Activated CD8-positive, alpha-beta T cell treated with anti-CD3 and anti-CD28 coated beads for 36 hours (primary cell): ENCODE results near the gene UGDH. TPM values are rescaled to one million over a fixed set of nuclear protein-coding genes. Genes with fewer than 3 reads are reported as not detected.
A peak's percentile ranks its signal among the peaks of the same experiment; 100 is the strongest.

ENCODE experiments used
- ATAC-seq: fragments of 200-7000 bp; cut with Tn5 transposase; one replicate; pipeline ENCODE4 v1.10.0; 2021; ENCODE audit warnings: mild to moderate bottlenecking, moderate library complexity
- CTCF ChIA-PET: fragments of 350-600 bp; sonication (Branson Sonifier 250); formaldehyde crosslinking; loops from one replicate; lab custom pipeline; 2021; ENCODE audit warnings: antibody characterized with exemption; lab: Charles Lee
- POLR2A ChIA-PET: fragments of 350-600 bp; sonication (Branson Sonifier 250); formaldehyde crosslinking; loops from one replicate; lab custom pipeline; 2021; ENCODE audit warnings: antibody characterized with exemption; lab: Charles Lee
- DNase-seq: peaks from one replicate; pipeline ENCODE4 v3.0.0-alpha.2; 2020
- H3K27ac Mint-ChIP-seq: one replicate; pipeline ENCODE4 v1.8.0; 2021; ENCODE audit warnings: mild to moderate bottlenecking, mixed read lengths
- H3K27me3 Mint-ChIP-seq: one replicate; pipeline ENCODE4 v1.8.0; 2021; ENCODE audit warnings: mixed read lengths
- H3K36me3 Mint-ChIP-seq: one replicate; pipeline ENCODE4 v1.8.0; 2021; ENCODE audit warnings: low read depth, mixed read lengths
- H3K4me1 Mint-ChIP-seq: one replicate; pipeline ENCODE4 v1.8.0; 2021; ENCODE audit warnings: low read depth, mixed read lengths
- H3K4me3 Mint-ChIP-seq: one replicate; pipeline ENCODE4 v1.8.0; 2021; ENCODE audit warnings: mild to moderate bottlenecking, moderate library complexity, mixed read lengths
- H3K9me3 Mint-ChIP-seq: one replicate; pipeline ENCODE4 v1.8.0; 2021; ENCODE audit warnings: mixed read lengths
- CTCF ChIP-seq: fragments of 200-600 bp; IDR thresholded peaks from one replicate; pipeline ENCODE4 v1.8.0; 2022; ENCODE audit warnings: antibody characterized with exemption, mild to moderate bottlenecking
- intact Hi-C: fragments of 100-400 bp; cut with micrococcal nuclease; formaldehyde crosslinking; loops from one replicate; pipeline ENCODE4 v1.10.0; 2022
- total RNA-seq, 2 experiments: library from RNA; stranded (reverse); gene quantifications; one replicate each; pipeline ENCODE4 v1.2.3, GENCODE V29; 2021

Gene UGDH
- total RNA-seq = 10 to 100 TPM; 14.6 to 16.7 TPM

GRCh38 chr4:39527296-39528060 lies at the start of gene UGDH:
TSS of gene UGDH (minus strand) at chr4:39527439. CDS start at chr4:39521512, 5,927 bp downstream.
- intact Hi-C loops = loop anchor here (5.0 kb wide), 1 partner anchor 110 kb away; the partner anchor contains the start of gene SMIM14
- Mint-ChIP-seq H3K9me3 (peaks cover 21% of the 10 kb centered on the region), H3K4me1 (peaks cover 17% of the 10 kb centered on the region), H3K27me3 (no peaks in the 10 kb centered on the region), H3K27ac (peak within 1 kb of the TSS; percentile 93), H3K4me3 (peak within 1 kb of the TSS; percentile 85), H3K36me3 (peaks cover 25% of the 10 kb centered on the region)
- ATAC-seq = peak; percentile 99
- ChIA-PET CTCF (interaction anchor here (0.6 to 1.4 kb wide), 3 partner anchors 58 to 110 kb away, joined by 3 to 4 read pairs (median 3); no protein-coding TSS in a partner anchor), POLR2A (interaction anchor here (0.5 to 1.4 kb wide), 7 partner anchors 11 to 170 kb away, joined by 3 to 6 read pairs (median 3); partner anchors contain the start of genes SMIM14 and UBE2K)
- no peak for TF ChIP-seq CTCF
- DNase-seq = peak; percentile 92

DNA sequence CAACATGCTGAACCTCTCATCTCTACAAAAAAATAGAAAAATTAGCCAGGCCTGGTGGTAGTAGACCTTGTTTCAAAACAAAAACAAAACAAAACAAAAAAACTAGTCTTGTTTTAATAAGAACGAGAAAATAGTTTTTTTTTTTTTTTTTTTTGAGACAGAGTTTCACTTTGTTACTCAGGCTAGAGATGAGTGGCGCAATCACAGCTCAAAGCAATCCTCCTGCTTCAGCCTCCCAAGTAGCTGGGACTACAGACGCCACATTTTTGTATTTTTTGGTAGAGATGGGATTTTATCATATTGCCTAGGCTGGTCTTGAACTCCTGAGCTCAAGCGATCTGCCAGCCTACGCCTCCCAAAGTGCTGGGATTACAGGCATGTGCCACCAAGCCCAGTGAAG lies 47.7 kb upstream of the UGDH start:
- H3K4me3 Mint-ChIP-seq = no peak overlapping the region
- H3K36me3 Mint-ChIP-seq = no peaks in the 10 kb centered on the region
- DNase-seq (no peak), ATAC-seq (no peak)
- H3K27ac Mint-ChIP-seq = no peak overlapping the region
- no peaks in the 10 kb centered on the region for H3K27me3 Mint-ChIP-seq
- intact Hi-C loops = no loop called here
- no peaks in the 10 kb centered on the region for H3K4me1 Mint-ChIP-seq
- CTCF ChIA-PET = no interaction called here
- H3K9me3 Mint-ChIP-seq = no peaks in the 10 kb centered on the region
- no peak for TF ChIP-seq CTCF
- POLR2A ChIA-PET = no interaction called here

- Mint-ChIP-seq H3K27me3 (no peaks in the 10 kb centered on the region), H3K36me3 (no peaks in the 10 kb centered on the region), H3K4me1 (peaks cover 5% of the 10 kb centered on the region), H3K27ac (no peak overlapping the region), H3K4me3 (no peak overlapping the region), H3K9me3 (no peaks in the 10 kb centered on the region)
- ATAC-seq (no peak), DNase-seq (no peak)
- CTCF ChIA-PET = no interaction called here
- TF ChIP-seq CTCF = no peak
- intact Hi-C loops = no loop called here
- POLR2A ChIA-PET = no interaction called here
Observed at GRCh38 chr4:39571504-39571903, 44.3 kb upstream of the UGDH start.

DNA sequence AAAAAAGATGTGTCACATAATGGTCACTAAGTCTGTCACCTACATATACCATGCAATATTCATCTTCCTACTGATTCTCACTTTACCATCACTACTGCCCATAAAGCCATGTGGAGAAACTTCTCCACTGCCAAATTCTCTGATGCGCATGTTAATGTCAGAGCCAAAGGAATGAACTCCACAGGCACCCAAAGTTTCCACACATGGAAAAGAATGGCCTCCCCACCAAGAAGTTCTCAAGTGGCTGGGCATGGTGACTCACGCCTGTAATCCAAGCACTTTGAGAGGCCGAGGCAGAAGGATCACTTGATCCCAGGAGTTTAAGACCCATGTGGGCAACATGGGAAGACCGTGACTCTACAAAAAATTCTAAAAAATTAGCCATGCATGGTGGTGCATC lies 43.8 kb upstream of the UGDH start:
- no peak overlapping the region for H3K4me3 Mint-ChIP-seq
- ChIA-PET CTCF (no interaction called here), POLR2A (no interaction called here)
- DNase-seq = no peak
- no peak for TF ChIP-seq CTCF
- intact Hi-C loops = no loop called here
- no peak for ATAC-seq
- peaks cover 3% of the 10 kb centered on the region for H3K36me3 Mint-ChIP-seq
- H3K27me3 Mint-ChIP-seq = no peaks in the 10 kb centered on the region
- H3K4me1 Mint-ChIP-seq = peaks cover 5% of the 10 kb centered on the region
- no peak overlapping the region for H3K27ac Mint-ChIP-seq
- H3K9me3 Mint-ChIP-seq = peaks cover 2% of the 10 kb centered on the region

GRCh38 chr4:39569209-39569608 lies 42.0 kb upstream of the UGDH start:
- ATAC-seq (no peak), DNase-seq (no peak)
- Mint-ChIP-seq H3K27me3 (no peaks in the 10 kb centered on the region), H3K36me3 (peaks cover 8% of the 10 kb centered on the region), H3K9me3 (peaks cover 2% of the 10 kb centered on the region), H3K4me1 (peaks cover 5% of the 10 kb centered on the region), H3K4me3 (no peak overlapping the region), H3K27ac (no peak overlapping the region)
- TF ChIP-seq CTCF = no peak
- ChIA-PET POLR2A (interaction anchor here (0.6 kb wide), 1 partner anchor 64 kb away, joined by 5 read pairs; no protein-coding TSS in a partner anchor), CTCF (interaction anchor here (0.9 to 1.5 kb wide), 3 partner anchors 20 to 100 kb away, joined by 3 read pairs; no protein-coding TSS in a partner anchor)
- intact Hi-C loops = no loop called here
